HT1080 (cell line): ENCODE data around the gene TAS1R2. TPM values are rescaled to one million over a fixed set of nuclear protein-coding genes. Genes with fewer than 3 reads are reported as not detected.
"Not testable (repeated sequence)": the region's sequence is repeated elsewhere in the genome, so short reads cannot be mapped to it uniquely, and the experiment has no call there.

Experiments used
- DNase-seq: peaks from one replicate; pipeline ENCODE4 v3.0.0-alpha.2; 2015; ENCODE audit warnings: low read depth
- total RNA-seq: library from RNA; depleted of rRNA; stranded (reverse); fragments of >200 nt; shearing (Covaris generic); gene quantifications from 2 replicates; pipeline ENCODE4 v1.2.3, GENCODE V29; 2014

The TAS1R2 gene
- total RNA-seq, 1 experiment from 2014 or later: not detected

- no peak for DNase-seq
Observed at GRCh38 chr1:18869847-18870594, 10.6 kb upstream of the TAS1R2 start.

- no peak for DNase-seq
Observed at GRCh38 chr1:18868801-18869424, 9.5 kb upstream of the TAS1R2 start.

- no peak for DNase-seq
Observed at GRCh38 chr1:18868354-18868753, 8.9 kb upstream of the TAS1R2 start.

GRCh38 chr1:18866846-18867245, 7.4 kb upstream of the TAS1R2 start:
- no peak for DNase-seq

GRCh38 chr1:18866314-18866713, 6.9 kb upstream of the TAS1R2 start:
- DNase-seq: no peak

- no peak for DNase-seq
Observed at GRCh38 chr1:18865176-18865575, 5.7 kb upstream of the TAS1R2 start.

- no peak for DNase-seq
Observed at GRCh38 chr1:18861590-18861989, 2.1 kb upstream of the TAS1R2 start.

GRCh38 chr1:18861082-18861481, 1.6 kb upstream of the TAS1R2 start:
- DNase-seq: no peak

GRCh38 chr1:18858070-18858688, 1.3 kb downstream of the TAS1R2 start:
- no peak for DNase-seq

GRCh38 chr1:18856435-18856834, 3.0 kb downstream of the TAS1R2 start:
- no peak for DNase-seq

- no peak for DNase-seq
Observed at GRCh38 chr1:18855573-18855972, 3.9 kb downstream of the TAS1R2 start.

- no peak for DNase-seq
Observed at GRCh38 chr1:18854331-18855025, 5.0 kb downstream of the TAS1R2 start.

GRCh38 chr1:18852501-18852900, 7.0 kb downstream of the TAS1R2 start:
- no peak for DNase-seq

GRCh38 chr1:18849261-18849711, 10.2 kb downstream of the TAS1R2 start:
- DNase-seq: no peak

GRCh38 chr1:18847723-18848122, 11.7 kb downstream of the TAS1R2 start:
- not testable (repeated sequence) for DNase-seq

GRCh38 chr1:18840145-18840544, 19.3 kb downstream of the TAS1R2 start:
- no peak for DNase-seq

GRCh38 chr1:18836654-18837053, 22.8 kb downstream of the TAS1R2 start:
- no peak for DNase-seq

- not testable (repeated sequence) for DNase-seq
Observed at GRCh38 chr1:18832319-18832718, 27.1 kb downstream of the TAS1R2 start.

GRCh38 chr1:18831656-18832055, 27.8 kb downstream of the TAS1R2 start:
- no peak for DNase-seq

GRCh38 chr1:18830596-18830995, 28.9 kb downstream of the TAS1R2 start:
- DNase-seq: no peak

- DNase-seq: no peak
Observed at GRCh38 chr1:18829671-18830070, 29.8 kb downstream of the TAS1R2 start.

- no peak for DNase-seq
Observed at GRCh38 chr1:18828224-18828623, 31.2 kb downstream of the TAS1R2 start.
